IMR-90 (cell line): ENCODE data around the gene ADGRA1. TPM values are rescaled to one million over a fixed set of nuclear protein-coding genes. Genes with fewer than 3 reads are reported as not detected.

Experiments
- ATAC-seq: fragments of 200-7000 bp; cut with Tn5 transposase; 2 replicates; pipeline ENCODE4 v1.9.1; 2020; ENCODE audit warnings: low read depth, mild to moderate bottlenecking, moderate library complexity
- BruUV-seq: library from RNA; stranded (reverse); fragments of 400-500 nt; replicated peaks from 2 replicates; lab custom pipeline; 2021; lab: Mats Ljungman, UMichigan
- CTCF ChIA-PET: fragments of 300-600 bp; formaldehyde crosslinking; extraction: SDS; loops from one replicate; lab custom pipeline; 2021; ENCODE audit warnings: antibody characterized with exemption; lab: Yijun Ruan, JAX
- POLR2A ChIA-PET: fragments of 300-600 bp; sonication (Branson Sonifier 250); formaldehyde crosslinking; loops from one replicate; lab custom pipeline; 2022; ENCODE audit warnings: antibody characterized with exemption; ENCODE audit not compliant: unreplicated experiment; lab: Charles Lee
- DNase-seq: peaks from one replicate; pipeline ENCODE4 v3.0.0; 2013
- H2AFZ ChIP-seq: replicated peaks from 2 replicates; pipeline ENCODE3; 2013; ENCODE audit warnings: low read length, mild to moderate bottlenecking; ENCODE audit not compliant: poor library complexity
- H2AK5ac ChIP-seq: 2 replicates; pipeline ENCODE4 v1.6.1; 2013; ENCODE audit warnings: low read depth, low read length, inconsistent platforms
- H2AK9ac ChIP-seq: replicated peaks from 2 replicates; pipeline ENCODE3; 2013; ENCODE audit warnings: mild to moderate bottlenecking, low read depth, low read length, moderate library complexity; ENCODE audit not compliant: poor library complexity
- H2BK120ac ChIP-seq: 2 replicates; pipeline ENCODE4 v1.6.1; 2013; ENCODE audit warnings: low read depth, low read length, inconsistent platforms
- H2BK15ac ChIP-seq: 3 replicates; pipeline ENCODE4 v1.6.1; 2013; ENCODE audit warnings: low read depth, low read length, inconsistent platforms
- H2BK20ac ChIP-seq: 2 replicates; pipeline ENCODE4 v1.6.1; 2013; ENCODE audit warnings: low read depth, mild to moderate bottlenecking, inconsistent platforms, low read length, moderate library complexity
- H2BK5ac ChIP-seq: 2 replicates; pipeline ENCODE4 v1.6.1; 2013; ENCODE audit warnings: mild to moderate bottlenecking, low read depth, low read length, inconsistent platforms; ENCODE audit not compliant: poor library complexity, severe bottlenecking
- H3K14ac ChIP-seq: replicated peaks from 2 replicates; pipeline ENCODE4 v1.6.1; 2013; ENCODE audit warnings: low read depth, low read length, inconsistent platforms
- H3K18ac ChIP-seq: 2 replicates; pipeline ENCODE4 v1.6.1; 2013; ENCODE audit warnings: low read depth, low read length, control low read depth
- H3K23ac ChIP-seq: 2 replicates; pipeline ENCODE4 v1.6.1; 2013; ENCODE audit warnings: low read depth, low read length, inconsistent platforms
- H3K27ac ChIP-seq: 2 replicates; pipeline ENCODE4 v1.5.1; 2013; ENCODE audit warnings: mild to moderate bottlenecking, control low read depth, low read length; ENCODE audit not compliant: insufficient read depth
- H3K27me3 ChIP-seq: 2 replicates; pipeline ENCODE4 v1.6.1; 2013; ENCODE audit warnings: low read length; ENCODE audit not compliant: control insufficient read depth, insufficient read depth
- H3K36me3 ChIP-seq: 2 replicates; pipeline ENCODE4 v1.6.1; 2013; ENCODE audit warnings: low read length, mixed read lengths; ENCODE audit not compliant: control insufficient read depth, insufficient read depth
- H3K4ac ChIP-seq: 2 replicates; pipeline ENCODE4 v1.6.1; 2013; ENCODE audit warnings: low read depth, low read length, inconsistent platforms
- H3K4me1 ChIP-seq: 2 replicates; pipeline ENCODE4 v1.6.1; 2013; ENCODE audit warnings: low read length, mixed read lengths; ENCODE audit not compliant: control insufficient read depth, insufficient read depth
- H3K4me2 ChIP-seq: 2 replicates; pipeline ENCODE4 v1.6.1; 2013; ENCODE audit warnings: low read depth, mild to moderate bottlenecking, control low read depth, low read length, moderate library complexity
- H3K4me3 ChIP-seq: 2 replicates; pipeline ENCODE4 v1.5.1; 2013; ENCODE audit warnings: low read depth, mild to moderate bottlenecking, control low read depth, low read length, moderate library complexity; ENCODE audit not compliant: insufficient read depth
- H3K56ac ChIP-seq: 2 replicates; pipeline ENCODE4 v1.6.1; 2013; ENCODE audit warnings: low read length, inconsistent platforms; ENCODE audit not compliant: insufficient read depth; ENCODE audit errors: extremely low read depth
- H3K79me1 ChIP-seq, 2 experiments: 2 replicates each; pipeline ENCODE4 v1.6.1; 2013; ENCODE audit warnings: low read length in 2 of 2, inconsistent platforms in 1 of 2, low read depth in 1 of 2
- H3K9ac ChIP-seq: 2 replicates; pipeline ENCODE4 v1.6.1; 2013; ENCODE audit warnings: low read depth, low read length, control low read depth
- H3K9me1 ChIP-seq: 2 replicates; pipeline ENCODE4 v1.6.1; 2013; ENCODE audit warnings: low read length, inconsistent platforms; ENCODE audit not compliant: insufficient read depth
- H3K9me3 ChIP-seq: 2 replicates; pipeline ENCODE4 v1.6.1; 2013; ENCODE audit warnings: low read length; ENCODE audit not compliant: control insufficient read depth, insufficient read depth
- H4K20me1 ChIP-seq: 2 replicates; pipeline ENCODE4 v1.6.1; 2013; ENCODE audit warnings: low read length, inconsistent platforms; ENCODE audit not compliant: insufficient read depth
- H4K5ac ChIP-seq: 2 replicates; pipeline ENCODE4 v1.6.1; 2013; ENCODE audit warnings: mild to moderate bottlenecking, low read depth, low read length, control low read depth
- H4K8ac ChIP-seq, 2 experiments: 2 replicates each; pipeline ENCODE4 v1.6.1; 2013; ENCODE audit warnings: low read depth in 2 of 2, low read length in 2 of 2, control low read depth in 1 of 2, inconsistent platforms in 1 of 2
- H4K91ac ChIP-seq: 2 replicates; pipeline ENCODE4 v1.6.1; 2013; ENCODE audit warnings: low read depth, low read length, inconsistent platforms; ENCODE audit not compliant: insufficient read depth
- BHLHE40 ChIP-seq: fragments of 150-350 bp; IDR thresholded peaks from 2 replicates; pipeline ENCODE4 v1.6.1; 2016; ENCODE audit warnings: mild to moderate bottlenecking, low read depth, low read length
- CEBPB ChIP-seq: IDR thresholded peaks from 2 replicates; pipeline ENCODE4 v1.6.1; 2012; ENCODE audit warnings: low read depth, low read length, improper control_type of control experiment
- CHD1 ChIP-seq: IDR thresholded peaks from 2 replicates; pipeline ENCODE4 v1.6.1; 2012; ENCODE audit warnings: low read depth, low read length, improper control_type of control experiment
- MAFK ChIP-seq: IDR thresholded peaks from 2 replicates; pipeline ENCODE4 v1.6.1; 2012; ENCODE audit warnings: low read depth, low read length, improper control_type of control experiment
- MAZ ChIP-seq: IDR thresholded peaks from 2 replicates; pipeline ENCODE4 v1.6.1; 2012; ENCODE audit warnings: low read depth, mild to moderate bottlenecking, low read length, improper control_type of control experiment, moderate library complexity, borderline replicate concordance
- POLR2A ChIP-seq: IDR thresholded peaks from 2 replicates; pipeline ENCODE4 v1.6.1; 2012; ENCODE audit warnings: mild to moderate bottlenecking, low read depth, low read length
- RAD21 ChIP-seq: IDR thresholded peaks from 2 replicates; pipeline ENCODE4 v1.6.1; 2012; ENCODE audit warnings: low read length, improper control_type of control experiment
- RCOR1 ChIP-seq: IDR thresholded peaks from 2 replicates; pipeline ENCODE4 v1.6.1; 2012; ENCODE audit warnings: mild to moderate bottlenecking, low read length, improper control_type of control experiment; ENCODE audit not compliant: insufficient replicate concordance
- RFX5 ChIP-seq: IDR thresholded peaks from 2 replicates; pipeline ENCODE4 v1.8.0; 2012; ENCODE audit warnings: low read depth, mild to moderate bottlenecking, low read length, moderate library complexity
- SMC3 ChIP-seq: fragments of 150-350 bp; IDR thresholded peaks from 2 replicates; pipeline ENCODE4 v1.6.1; 2016; ENCODE audit warnings: low read depth, mild to moderate bottlenecking, antibody characterized with exemption, low read length, moderate library complexity
- WGBS, 2 experiments: methylation state at CpG; one replicate each; pipeline versions ENCODE4 v1.1.5 to v1.1.7; 2013; ENCODE audit warnings: missing lambda C conversion rate in 2 of 2; ENCODE audit not compliant: insufficient read length in 1 of 2; ENCODE audit errors: extremely low coverage in 2 of 2; 5-methylcytosine and 5-hydroxymethylcytosine counted together
- dilution Hi-C: fragments of 300-500 bp; cut with HindIII; formaldehyde crosslinking; loops from one replicate; pipeline ENCODE4 v1.14.3; 2018; ENCODE audit warnings: low sequenced_read_pairs; ENCODE audit not compliant: unreplicated experiment
- in situ Hi-C: fragments of 300-500 bp; cut with MboI; formaldehyde crosslinking; loops from 3 replicates; pipeline ENCODE4 v1.14.3; 2019; ENCODE audit warnings: low sequenced_read_pairs, inconsistent platforms, mixed read lengths
- intact Hi-C: fragments of 100-400 bp; cut with micrococcal nuclease; formaldehyde crosslinking; loops from 2 replicates; pipeline ENCODE4 v1.10.0; 2022
- polyA plus RNA-seq, 3 experiments: library from polyadenylated mRNA; depleted of rRNA; stranded (reverse); fragments of >200 nt; gene quantifications; 2 replicates each; pipeline ENCODE4 v1.2.3, GENCODE V29; 2012; ENCODE audit warnings: low replicate concordance in 1 of 3
- total RNA-seq: library from RNA; depleted of rRNA; stranded (reverse); fragments of >200 nt; gene quantifications from 2 replicates; pipeline ENCODE4 v1.2.3, GENCODE V29; 2012
- TF ChIP-seq, protein P1 (sequence below): fragments of 150-350 bp; IDR thresholded peaks from 2 replicates; pipeline ENCODE4 v1.6.1; 2017; ENCODE audit warnings: mild to moderate bottlenecking, antibody characterized with exemption, low read length, low read depth
- TF ChIP-seq, protein P2 (sequence below): conservative IDR thresholded peaks from 2 replicates; pipeline ENCODE4 v1.5.1; 2012; ENCODE audit warnings: mild to moderate bottlenecking, low read depth, low read length, improper control_type of control experiment
- TF ChIP-seq, protein P3 (sequence below): fragments of 150-350 bp; IDR thresholded peaks from 2 replicates; pipeline ENCODE4 v1.6.1; 2016; ENCODE audit warnings: low read depth, mild to moderate bottlenecking, low read length, moderate library complexity, borderline replicate concordance

The ADGRA1 gene
- total and polyA plus RNA-seq, 2 of the 4 experiments (the other 2 are of a cell fraction): not detected

DNA sequence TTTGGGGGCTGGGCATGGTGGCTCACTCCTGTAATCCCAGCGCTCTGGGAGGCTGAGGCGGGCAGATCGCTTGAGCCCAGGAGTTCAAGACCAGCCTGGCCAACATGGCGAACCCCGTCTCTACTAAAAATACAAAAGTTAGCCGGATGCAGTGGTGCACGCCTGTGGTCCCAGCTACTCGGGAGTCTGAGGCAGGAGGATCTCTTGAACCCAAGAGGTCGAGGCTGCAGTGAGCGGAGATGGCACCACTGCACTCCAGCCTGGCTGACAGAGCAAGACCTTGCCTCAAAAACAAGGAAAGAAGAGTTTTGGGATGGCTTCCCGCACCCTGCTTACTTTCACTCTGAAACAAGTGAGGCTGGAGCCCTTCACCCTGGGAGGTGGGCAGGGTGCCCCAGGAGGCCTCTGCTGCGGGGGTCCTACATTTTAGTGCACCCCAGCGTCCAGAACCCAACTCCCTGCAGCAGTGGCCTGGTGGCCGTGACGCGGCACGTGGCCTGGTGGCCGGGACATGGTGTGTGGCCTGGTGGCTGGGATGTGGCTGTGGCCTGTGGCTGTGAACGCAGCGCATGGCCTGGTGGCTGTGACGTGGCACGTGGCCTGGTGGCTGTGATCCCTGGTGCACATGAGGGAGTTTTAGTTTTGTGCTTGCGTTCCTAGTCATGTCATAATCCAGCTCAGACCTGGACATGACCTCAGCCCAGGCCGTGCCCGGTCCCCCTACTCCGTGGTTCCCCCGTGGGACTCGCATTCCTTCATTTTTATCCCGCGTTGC lies 81.6 kb downstream of the ADGRA1 start:
- H3K36me3 ChIP-seq: peaks cover 2% of the 10 kb centered on the region
- no peak overlapping the region for H3K9ac ChIP-seq
- no peaks in the 10 kb centered on the region for H3K79me1 ChIP-seq
- dilution Hi-C loops: no loop called here
- no peak overlapping the region for H2AFZ ChIP-seq
- no peak for ATAC-seq
- no peak overlapping the region for H3K56ac ChIP-seq
- 0 out of 2 replicates have a peak, but pooled peaks cover 2% of the 10 kb centered on the region for H3K9me3 ChIP-seq
- H3K9me1 ChIP-seq: no peaks in the 10 kb centered on the region; the same call in 1 of the 2 replicates
- no TSS peak for BruUV-seq
- WGBS, 2 experiments: 86% methylated on average over 15 of the region's 30 CpGs; no CpG with 5 or more reads in 1 of the 2 experiments
- H3K4me1 ChIP-seq: no peaks in the 10 kb centered on the region
- H3K27ac ChIP-seq: no peak overlapping the region
- ChIA-PET POLR2A (no interaction called here), CTCF (no interaction called here)
- H2BK5ac ChIP-seq: no peak overlapping the region
- no peak overlapping the region for H4K5ac ChIP-seq
- no peak overlapping the region for H4K91ac ChIP-seq
- no peak overlapping the region for H2AK9ac ChIP-seq
- H2AK5ac ChIP-seq: no peak overlapping the region
- no peak overlapping the region for H4K8ac ChIP-seq
- H3K23ac ChIP-seq: no peak overlapping the region
- H3K27me3 ChIP-seq: no peaks in the 10 kb centered on the region
- no peak overlapping the region for H2BK15ac ChIP-seq
- in situ Hi-C loops: no loop called here
- intact Hi-C loops: no loop called here
- H3K4ac ChIP-seq: no peak overlapping the region
- H3K18ac ChIP-seq: no peak overlapping the region
- DNase-seq: no peak
- no peak overlapping the region for H2BK20ac ChIP-seq
- H3K14ac ChIP-seq: no peak overlapping the region
- H2BK120ac ChIP-seq: no peak overlapping the region
- no peaks in the 10 kb centered on the region for H4K20me1 ChIP-seq
- no peak overlapping the region for H3K4me3 ChIP-seq
- H3K4me2 ChIP-seq: no peak overlapping the region
- TF ChIP-seq CEBPB (no peak), SMC3 (no peak), RFX5 (no peak), RAD21 (no peak), CHD1 (no peak), RCOR1 (no peak), BHLHE40 (no peak), MAZ (no peak), POLR2A (no peak), MAFK (no peak)
- TF ChIP-seq, protein P1, sequence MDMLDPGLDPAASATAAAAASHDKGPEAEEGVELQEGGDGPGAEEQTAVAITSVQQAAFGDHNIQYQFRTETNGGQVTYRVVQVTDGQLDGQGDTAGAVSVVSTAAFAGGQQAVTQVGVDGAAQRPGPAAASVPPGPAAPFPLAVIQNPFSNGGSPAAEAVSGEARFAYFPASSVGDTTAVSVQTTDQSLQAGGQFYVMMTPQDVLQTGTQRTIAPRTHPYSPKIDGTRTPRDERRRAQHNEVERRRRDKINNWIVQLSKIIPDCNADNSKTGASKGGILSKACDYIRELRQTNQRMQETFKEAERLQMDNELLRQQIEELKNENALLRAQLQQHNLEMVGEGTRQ: no peak
- TF ChIP-seq, protein P2, sequence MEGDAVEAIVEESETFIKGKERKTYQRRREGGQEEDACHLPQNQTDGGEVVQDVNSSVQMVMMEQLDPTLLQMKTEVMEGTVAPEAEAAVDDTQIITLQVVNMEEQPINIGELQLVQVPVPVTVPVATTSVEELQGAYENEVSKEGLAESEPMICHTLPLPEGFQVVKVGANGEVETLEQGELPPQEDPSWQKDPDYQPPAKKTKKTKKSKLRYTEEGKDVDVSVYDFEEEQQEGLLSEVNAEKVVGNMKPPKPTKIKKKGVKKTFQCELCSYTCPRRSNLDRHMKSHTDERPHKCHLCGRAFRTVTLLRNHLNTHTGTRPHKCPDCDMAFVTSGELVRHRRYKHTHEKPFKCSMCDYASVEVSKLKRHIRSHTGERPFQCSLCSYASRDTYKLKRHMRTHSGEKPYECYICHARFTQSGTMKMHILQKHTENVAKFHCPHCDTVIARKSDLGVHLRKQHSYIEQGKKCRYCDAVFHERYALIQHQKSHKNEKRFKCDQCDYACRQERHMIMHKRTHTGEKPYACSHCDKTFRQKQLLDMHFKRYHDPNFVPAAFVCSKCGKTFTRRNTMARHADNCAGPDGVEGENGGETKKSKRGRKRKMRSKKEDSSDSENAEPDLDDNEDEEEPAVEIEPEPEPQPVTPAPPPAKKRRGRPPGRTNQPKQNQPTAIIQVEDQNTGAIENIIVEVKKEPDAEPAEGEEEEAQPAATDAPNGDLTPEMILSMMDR: no peak
- TF ChIP-seq, protein P3, sequence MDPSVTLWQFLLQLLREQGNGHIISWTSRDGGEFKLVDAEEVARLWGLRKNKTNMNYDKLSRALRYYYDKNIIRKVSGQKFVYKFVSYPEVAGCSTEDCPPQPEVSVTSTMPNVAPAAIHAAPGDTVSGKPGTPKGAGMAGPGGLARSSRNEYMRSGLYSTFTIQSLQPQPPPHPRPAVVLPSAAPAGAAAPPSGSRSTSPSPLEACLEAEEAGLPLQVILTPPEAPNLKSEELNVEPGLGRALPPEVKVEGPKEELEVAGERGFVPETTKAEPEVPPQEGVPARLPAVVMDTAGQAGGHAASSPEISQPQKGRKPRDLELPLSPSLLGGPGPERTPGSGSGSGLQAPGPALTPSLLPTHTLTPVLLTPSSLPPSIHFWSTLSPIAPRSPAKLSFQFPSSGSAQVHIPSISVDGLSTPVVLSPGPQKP: no peak
